ENCODE data around the gene CACNA1B. TPM values are rescaled to one million over a fixed set of nuclear protein-coding genes. Genes with fewer than 3 reads are reported as not detected.
"Not testable (repeated sequence)": the region's sequence is repeated elsewhere in the genome, so short reads cannot be mapped to it uniquely, and the experiment has no call there.

The CACNA1B gene
- polyA plus RNA-seq, 1 experiment, result 0.01 TPM

DNA sequence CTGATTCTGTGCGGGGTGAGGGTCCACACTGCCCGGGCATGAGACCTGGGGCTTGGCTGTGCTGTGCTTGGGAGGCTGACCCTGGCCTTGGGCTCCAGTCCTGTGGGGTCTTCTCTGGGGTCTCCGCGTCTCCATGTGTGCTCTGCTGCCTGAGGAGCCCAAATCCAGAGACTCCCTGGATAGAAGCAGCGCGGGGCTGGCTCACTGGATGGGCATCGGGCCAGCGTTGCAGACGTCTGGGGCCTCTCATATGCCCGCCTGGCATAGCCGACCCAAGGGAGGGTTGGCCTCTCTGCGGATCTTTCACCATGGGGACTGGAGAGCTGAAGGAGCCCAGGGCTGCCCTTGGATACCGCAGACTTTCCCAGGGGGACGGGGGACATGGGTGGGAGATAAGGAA lies 12.4 kb downstream of the CACNA1B start:
- H3K27me3 ChIP-seq (ENCODE audit: control insufficient read depth, insufficient read depth, low read length); H3K4me3 ChIP-seq (ENCODE audit: low read depth, low read length); H3K36me3 ChIP-seq (ENCODE audit: control insufficient read depth, insufficient read depth, low read length); POLR2A ChIA-PET; DNase-seq (ENCODE audit: low read depth); CTCF ChIA-PET: not testable (repeated sequence)

- H3K27me3 ChIP-seq (ENCODE audit: control insufficient read depth, insufficient read depth, low read length); CTCF ChIA-PET; DNase-seq (ENCODE audit: low read depth); H3K4me3 ChIP-seq (ENCODE audit: low read depth, low read length); POLR2A ChIA-PET; H3K36me3 ChIP-seq (ENCODE audit: control insufficient read depth, insufficient read depth, low read length): not testable (repeated sequence)
Observed at GRCh38 chr9:137890768-137891587, 13.4 kb downstream of the CACNA1B start.

DNA sequence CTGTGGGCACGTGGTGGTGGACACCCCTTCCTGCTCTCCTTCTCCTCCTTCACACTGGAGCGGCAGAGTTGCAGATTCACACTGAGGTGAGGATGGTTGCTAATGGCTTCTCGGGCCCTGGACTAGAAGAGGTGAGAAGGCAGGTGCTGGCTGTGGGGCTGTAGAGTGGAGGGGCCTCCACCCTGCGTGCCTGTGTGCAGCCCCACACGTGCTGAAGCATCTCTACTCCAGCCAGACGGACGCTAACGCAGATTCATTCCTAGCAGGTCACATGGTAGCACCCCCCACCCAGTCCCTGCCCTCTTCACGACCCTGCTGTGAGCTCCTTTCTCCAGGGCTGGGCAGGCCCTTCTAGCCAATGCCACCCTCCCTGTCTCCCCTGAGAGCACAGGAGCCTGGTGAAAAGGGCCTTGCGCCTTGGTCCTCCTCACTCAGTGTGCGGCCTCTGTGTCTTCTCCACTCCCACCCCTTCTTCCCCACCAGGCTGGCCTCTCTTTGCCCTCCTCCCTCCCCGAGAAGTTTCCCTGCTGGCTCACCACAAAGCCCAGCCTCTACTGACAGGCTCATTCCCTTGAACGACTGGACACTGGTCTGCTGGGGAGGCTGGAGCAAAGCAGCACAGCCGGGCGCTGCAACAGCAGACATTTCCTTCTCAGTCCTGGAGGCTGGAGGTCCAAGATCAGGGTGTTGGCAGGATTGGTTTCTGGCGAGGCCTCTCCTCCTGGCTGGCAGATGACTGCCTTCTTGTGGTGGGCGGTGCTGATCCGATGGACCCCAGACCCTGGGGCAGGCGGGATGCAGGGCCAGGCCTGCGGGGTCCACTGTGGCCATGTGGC lies 14.2 kb downstream of the CACNA1B start:
- H3K27me3 ChIP-seq (ENCODE audit: control insufficient read depth, insufficient read depth, low read length), result no peaks in the 10 kb centered on the region
- no peak for DNase-seq (ENCODE audit: low read depth)
- ChIA-PET POLR2A (no interaction called here), CTCF (no interaction called here)
- TF ChIP-seq CTCF (IDR thresholded peaks at IDR 0.05; ENCODE audit: insufficient read depth, low read depth, low read length), result no peak
- no peaks in the 10 kb centered on the region for H3K36me3 ChIP-seq (ENCODE audit: control insufficient read depth, insufficient read depth, low read length)
- no peak overlapping the region for H3K4me3 ChIP-seq (ENCODE audit: low read depth, low read length)

DNA sequence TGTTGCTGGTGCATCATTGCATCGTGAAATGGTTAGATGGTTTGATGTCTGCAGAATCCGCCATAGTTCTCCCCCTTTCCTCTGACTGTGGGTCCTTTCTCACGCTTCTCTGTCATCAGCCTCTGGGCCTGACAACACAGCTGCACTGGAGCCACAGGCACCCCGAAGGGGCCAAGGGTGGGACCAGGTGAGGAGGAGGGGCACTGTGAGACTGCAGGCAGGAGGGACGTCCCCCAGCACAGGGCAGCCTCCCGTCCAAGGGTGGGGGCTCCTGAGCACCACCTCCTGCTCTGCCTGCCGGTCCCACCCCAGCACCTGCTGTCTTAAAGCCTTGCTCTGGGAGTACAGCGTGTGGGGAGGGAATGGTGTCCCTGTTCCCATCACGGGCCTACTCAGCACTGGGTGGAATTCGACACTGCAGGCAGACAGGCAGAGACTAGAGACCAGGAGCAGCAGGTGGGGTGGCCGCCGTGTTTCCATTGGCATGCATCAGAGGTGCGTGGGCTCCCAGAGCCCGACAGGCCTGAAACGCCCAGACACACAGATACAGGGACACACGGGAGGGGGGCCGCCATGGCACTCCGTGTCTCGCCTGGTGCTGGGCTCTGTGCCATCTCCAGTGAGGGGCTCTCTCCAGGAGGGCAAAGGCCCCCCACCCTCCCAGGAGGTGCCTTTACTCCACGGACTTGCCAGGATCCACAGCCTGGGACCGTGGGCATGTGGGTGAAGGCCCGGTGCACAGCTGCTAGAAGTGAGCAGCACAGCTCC lies 15.0 kb downstream of the CACNA1B start:
- POLR2A ChIA-PET, result no interaction called here
- H3K4me3 ChIP-seq (ENCODE audit: low read depth, low read length), result no peak overlapping the region
- no peak for TF ChIP-seq CTCF (IDR thresholded peaks at IDR 0.05; ENCODE audit: insufficient read depth, low read depth, low read length)
- H3K27me3 ChIP-seq (ENCODE audit: control insufficient read depth, insufficient read depth, low read length), result no peaks in the 10 kb centered on the region
- DNase-seq (ENCODE audit: low read depth), result no peak
- no peaks in the 10 kb centered on the region for H3K36me3 ChIP-seq (ENCODE audit: control insufficient read depth, insufficient read depth, low read length)
- CTCF ChIA-PET, result no interaction called here

DNA sequence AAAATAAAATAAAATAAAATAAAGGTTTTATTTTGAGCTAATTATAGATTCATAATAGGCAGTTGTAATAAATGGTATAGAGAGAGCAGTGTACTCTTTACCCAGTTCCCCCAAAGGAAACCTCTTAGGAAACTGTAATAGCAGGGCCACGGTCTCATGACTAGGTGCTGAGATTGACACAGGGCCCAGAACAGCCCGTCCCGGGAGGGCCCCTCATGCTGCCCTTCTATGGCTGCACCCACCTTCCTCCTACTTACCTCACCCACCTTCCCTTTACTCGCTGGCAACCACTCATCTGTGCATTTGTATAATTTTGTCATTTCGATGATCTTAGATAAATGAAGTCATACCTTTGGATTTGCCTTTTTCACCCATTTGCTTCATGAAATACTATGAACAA lies 16.1 kb downstream of the CACNA1B start:
- no peaks in the 10 kb centered on the region for H3K27me3 ChIP-seq (ENCODE audit: control insufficient read depth, insufficient read depth, low read length)
- H3K4me3 ChIP-seq (ENCODE audit: low read depth, low read length), result no peak overlapping the region
- ChIA-PET POLR2A (no interaction called here), CTCF (no interaction called here)
- DNase-seq (ENCODE audit: low read depth), result no peak
- H3K36me3 ChIP-seq (ENCODE audit: control insufficient read depth, insufficient read depth, low read length), result no peaks in the 10 kb centered on the region
- no peak for TF ChIP-seq CTCF (IDR thresholded peaks at IDR 0.05; ENCODE audit: insufficient read depth, low read depth, low read length)
